SHP77 treated with DMSO at 0.1 percent for 48 hours (cell line): Measurements from ENCODE around the gene C5.

Experiments
- DNase-seq: peaks from one replicate; lab custom pipeline; 2025; lab: John Stamatoyannopoulos, UW

C5 gene

GRCh38 chr9:120941046-120941770 is 108.9 kb downstream of the C5 start:
- no peak for DNase-seq

- no peak for DNase-seq
Observed at GRCh38 chr9:120940573-120940972, 109.5 kb downstream of the C5 start.

- DNase-seq, result no peak
Observed at GRCh38 chr9:120938851-120939250, 111.2 kb downstream of the C5 start.

GRCh38 chr9:120937596-120937995 is 112.5 kb downstream of the C5 start:
- DNase-seq, result no peak

- no peak for DNase-seq
Observed at GRCh38 chr9:120937127-120937526, 112.9 kb downstream of the C5 start.

GRCh38 chr9:120936764-120937122 is 113.3 kb downstream of the C5 start:
- DNase-seq, result no peak

- DNase-seq, result peak; percentile 72
Observed at GRCh38 chr9:120936011-120936763, 113.9 kb downstream of the C5 start.

GRCh38 chr9:120935383-120935857 is 114.7 kb downstream of the C5 start:
- DNase-seq, result peak; percentile 75

GRCh38 chr9:120934281-120934680 is 115.8 kb downstream of the C5 start:
- no peak for DNase-seq

- DNase-seq, result no peak
Observed at GRCh38 chr9:120933310-120934055, 116.6 kb downstream of the C5 start.

GRCh38 chr9:120932086-120932823 is 117.8 kb downstream of the C5 start:
- no peak for DNase-seq

- DNase-seq, result no peak
Observed at GRCh38 chr9:120931231-120932085, 118.6 kb downstream of the C5 start.

- no peak for DNase-seq
Observed at GRCh38 chr9:120929229-120929791, 120.8 kb downstream of the C5 start.

GRCh38 chr9:120928483-120929228 is 121.4 kb downstream of the C5 start:
- no peak for DNase-seq

GRCh38 chr9:120928015-120928482 is 122.0 kb downstream of the C5 start:
- DNase-seq, result no peak

- no peak for DNase-seq
Observed at GRCh38 chr9:120927269-120928014, 122.6 kb downstream of the C5 start.

GRCh38 chr9:120926397-120926928 is 123.6 kb downstream of the C5 start, which contains the start of gene TRAF1:
TSS of gene TRAF1 (minus strand) at chr9:120926796. CDS start at chr9:120926075, 721 bp downstream.
- DNase-seq, result no peak

GRCh38 chr9:120925535-120926396 is 124.3 kb downstream of the C5 start:
- DNase-seq, result no peak
